A549 (cell line): ENCODE data around the gene YBX1.

Source experiments
- PBX3 ChIP-seq: IDR thresholded peaks from 2 replicates; pipeline ENCODE4 v1.6.1; 2012
- POLR2AphosphoS2 ChIP-seq: conservative IDR thresholded peaks from 2 replicates; pipeline ENCODE4 v1.6.1; 2012; ENCODE audit warnings: low read length, improper control_type of control experiment, inconsistent platforms
- TF ChIP-seq, protein P1 (sequence below): fragments of >200 bp; sonication (Bioruptor Twin); formaldehyde crosslinking; IDR thresholded peaks from 3 replicates; pipeline ENCODE4 v1.5.1; 2016

DNA sequence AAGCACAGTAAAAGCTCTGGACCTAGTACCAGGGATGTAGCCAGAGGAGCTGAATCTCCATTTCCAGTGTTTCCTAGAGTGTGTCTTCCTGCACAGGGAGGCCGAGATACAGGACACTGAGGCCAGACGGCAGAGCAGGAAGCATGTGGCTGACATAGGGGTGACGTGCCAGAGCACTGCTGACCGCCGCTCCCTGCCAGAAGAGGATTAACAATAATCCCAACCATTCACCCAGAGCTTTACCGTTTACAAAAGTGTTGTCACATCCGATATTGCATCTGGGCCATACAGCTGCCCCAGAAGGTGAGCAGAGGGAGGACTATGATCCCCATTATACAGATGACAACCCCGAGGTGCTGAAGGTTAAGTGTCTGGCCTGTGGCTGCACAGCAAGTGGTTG, 63.6 kb downstream of the YBX1 start:
- TF ChIP-seq, protein P1, sequence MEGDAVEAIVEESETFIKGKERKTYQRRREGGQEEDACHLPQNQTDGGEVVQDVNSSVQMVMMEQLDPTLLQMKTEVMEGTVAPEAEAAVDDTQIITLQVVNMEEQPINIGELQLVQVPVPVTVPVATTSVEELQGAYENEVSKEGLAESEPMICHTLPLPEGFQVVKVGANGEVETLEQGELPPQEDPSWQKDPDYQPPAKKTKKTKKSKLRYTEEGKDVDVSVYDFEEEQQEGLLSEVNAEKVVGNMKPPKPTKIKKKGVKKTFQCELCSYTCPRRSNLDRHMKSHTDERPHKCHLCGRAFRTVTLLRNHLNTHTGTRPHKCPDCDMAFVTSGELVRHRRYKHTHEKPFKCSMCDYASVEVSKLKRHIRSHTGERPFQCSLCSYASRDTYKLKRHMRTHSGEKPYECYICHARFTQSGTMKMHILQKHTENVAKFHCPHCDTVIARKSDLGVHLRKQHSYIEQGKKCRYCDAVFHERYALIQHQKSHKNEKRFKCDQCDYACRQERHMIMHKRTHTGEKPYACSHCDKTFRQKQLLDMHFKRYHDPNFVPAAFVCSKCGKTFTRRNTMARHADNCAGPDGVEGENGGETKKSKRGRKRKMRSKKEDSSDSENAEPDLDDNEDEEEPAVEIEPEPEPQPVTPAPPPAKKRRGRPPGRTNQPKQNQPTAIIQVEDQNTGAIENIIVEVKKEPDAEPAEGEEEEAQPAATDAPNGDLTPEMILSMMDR = no peak
- no peak for TF ChIP-seq PBX3
- no peak for TF ChIP-seq POLR2AphosphoS2
